Immature natural killer cell (primary cell): ENCODE measurements around the gene TRPC5OS. TPM values are rescaled to one million over a fixed set of nuclear protein-coding genes. Genes with fewer than 3 reads are reported as not detected.

Experiments
- DNase-seq, 3 donors: peaks; one replicate each; pipeline ENCODE4 v3.0.0; 2022; ENCODE audit warnings: mixed read lengths in 1 of 3
- H3K27ac Mint-ChIP-seq, 6 donors: one replicate each; pipeline ENCODE4 v1.8.0; 2020; ENCODE audit warnings: mixed read lengths in 6 of 6, mild to moderate bottlenecking in 5 of 6, inconsistent platforms in 4 of 6, moderate library complexity in 3 of 6
- H3K27me3 Mint-ChIP-seq, 3 donors: one replicate each; pipeline ENCODE4 v1.8.0; 2020 to 2021; ENCODE audit warnings: low read depth in 3 of 3, mild to moderate bottlenecking in 3 of 3, mixed read lengths in 3 of 3, moderate library complexity in 3 of 3, inconsistent platforms in 1 of 3
- H3K36me3 Mint-ChIP-seq, 3 donors: one replicate each; pipeline ENCODE4 v1.8.0; 2020; ENCODE audit warnings: mixed read lengths in 3 of 3, inconsistent platforms in 2 of 3, mild to moderate bottlenecking in 2 of 3
- H3K4me1 Mint-ChIP-seq, 2 donors: one replicate each; pipeline ENCODE4 v1.8.0; 2020; ENCODE audit warnings: inconsistent platforms in 2 of 2, mild to moderate bottlenecking in 2 of 2, mixed read lengths in 2 of 2, moderate library complexity in 1 of 2
- H3K4me3 Mint-ChIP-seq, 5 donors: one replicate each; pipeline ENCODE4 v1.8.0; 2020; ENCODE audit warnings: mild to moderate bottlenecking in 5 of 5, mixed read lengths in 5 of 5, inconsistent platforms in 3 of 5, moderate library complexity in 3 of 5
- H3K9me3 Mint-ChIP-seq, 6 donors: one replicate each; pipeline ENCODE4 v1.8.0; 2020; ENCODE audit warnings: mild to moderate bottlenecking in 6 of 6, mixed read lengths in 6 of 6, inconsistent platforms in 4 of 6, moderate library complexity in 3 of 6
- polyA plus RNA-seq, 3 donors: library from polyadenylated mRNA; unstranded; fragments of 300-500 nt; fragmentation: Illumina TruSeq; gene quantifications; one replicate each; pipeline ENCODE4 v1.2.3, GENCODE V29; 2021

The TRPC5OS gene
- polyA plus RNA-seq, 3 donors from 2014 or later = not detected

GRCh38 chrX:111869639-111870034 lies 6.3 kb upstream of the TRPC5OS start:
- no peaks in the 10 kb centered on the region for H3K4me1 Mint-ChIP-seq
- peaks cover 0 to 2% (median 0%) of the 10 kb centered on the region in 6 donors for H3K9me3 Mint-ChIP-seq
- DNase-seq = peak; percentile 2 to 4 (median 3)
- H3K36me3 Mint-ChIP-seq = no peaks in the 10 kb centered on the region
- H3K27me3 Mint-ChIP-seq = peaks cover 0 to 9% (median 1%) of the 10 kb centered on the region in 3 donors
- H3K4me3 Mint-ChIP-seq = no peak overlapping the region
- no peak overlapping the region for H3K27ac Mint-ChIP-seq

- no peak for DNase-seq
- Mint-ChIP-seq H3K27me3 (peaks cover 0 to 10% (median 7%) of the 10 kb centered on the region in 3 donors), H3K4me3 (no peak overlapping the region), H3K36me3 (no peaks in the 10 kb centered on the region), H3K27ac (no peak overlapping the region), H3K4me1 (no peaks in the 10 kb centered on the region), H3K9me3 (no peaks in the 10 kb centered on the region)
Measured at GRCh38 chrX:111874241-111874640, 1.7 kb upstream of the TRPC5OS start.

GRCh38 chrX:111876646-111877045 lies 665 bp downstream of the TRPC5OS start:
- Mint-ChIP-seq H3K4me3 (no peak overlapping the region), H3K27ac (no peak overlapping the region), H3K36me3 (no peaks in the 10 kb centered on the region), H3K4me1 (no peaks in the 10 kb centered on the region), H3K9me3 (no peaks in the 10 kb centered on the region), H3K27me3 (peaks cover 0 to 8% (median 7%) of the 10 kb centered on the region in 3 donors)
- DNase-seq = no peak

- Mint-ChIP-seq H3K9me3 (no peaks in the 10 kb centered on the region), H3K36me3 (no peaks in the 10 kb centered on the region), H3K27me3 (peaks cover 0 to 8% (median 6%) of the 10 kb centered on the region in 3 donors), H3K4me1 (no peaks in the 10 kb centered on the region), H3K4me3 (no peak overlapping the region), H3K27ac (no peak overlapping the region)
- DNase-seq = no peak
Measured at GRCh38 chrX:111877681-111878080, 1.7 kb downstream of the TRPC5OS start.

- Mint-ChIP-seq H3K27ac (no peak overlapping the region), H3K36me3 (no peaks in the 10 kb centered on the region), H3K4me3 (no peak overlapping the region), H3K4me1 (no peaks in the 10 kb centered on the region), H3K9me3 (no peaks in the 10 kb centered on the region), H3K27me3 (peaks cover 0 to 6% (median 3%) of the 10 kb centered on the region in 3 donors)
- DNase-seq = no peak
Measured at GRCh38 chrX:111880735-111881134, 4.8 kb downstream of the TRPC5OS start.

- no peak overlapping the region for H3K4me3 Mint-ChIP-seq
- H3K36me3 Mint-ChIP-seq = no peaks in the 10 kb centered on the region
- H3K27ac Mint-ChIP-seq = no peak overlapping the region
- H3K4me1 Mint-ChIP-seq = no peaks in the 10 kb centered on the region
- no peaks in the 10 kb centered on the region for H3K9me3 Mint-ChIP-seq
- peaks cover 0 to 4% (median 0%) of the 10 kb centered on the region in 3 donors for H3K27me3 Mint-ChIP-seq
- no peak for DNase-seq
Measured at GRCh38 chrX:111881715-111882114, 5.7 kb downstream of the TRPC5OS start.

GRCh38 chrX:111886678-111887077 lies 10.7 kb downstream of the TRPC5OS start:
- no peak overlapping the region for H3K27ac Mint-ChIP-seq
- no peaks in the 10 kb centered on the region for H3K4me1 Mint-ChIP-seq
- no peaks in the 10 kb centered on the region for H3K9me3 Mint-ChIP-seq
- H3K27me3 Mint-ChIP-seq = peaks cover 0 to 2% (median 0%) of the 10 kb centered on the region in 3 donors
- H3K4me3 Mint-ChIP-seq = no peak overlapping the region
- DNase-seq = no peak
- no peaks in the 10 kb centered on the region for H3K36me3 Mint-ChIP-seq

GRCh38 chrX:111888600-111888999 lies 12.6 kb downstream of the TRPC5OS start:
- Mint-ChIP-seq H3K9me3 (no peaks in the 10 kb centered on the region), H3K4me1 (no peaks in the 10 kb centered on the region), H3K4me3 (no peak overlapping the region), H3K27ac (no peak overlapping the region), H3K36me3 (no peaks in the 10 kb centered on the region), H3K27me3 (peaks cover 0 to 2% (median 0%) of the 10 kb centered on the region in 3 donors)
- no peak for DNase-seq

- Mint-ChIP-seq H3K36me3 (no peaks in the 10 kb centered on the region), H3K27ac (no peak overlapping the region)
Measured at GRCh38 chrX:111892375-111892774, 16.4 kb downstream of the TRPC5OS start.

GRCh38 chrX:111896148-111896547 lies 20.2 kb downstream of the TRPC5OS start:
- DNase-seq = no peak
- Mint-ChIP-seq H3K27me3 (peaks cover 1 to 3% (median 2%) of the 10 kb centered on the region in 3 donors), H3K9me3 (peaks cover 0 to 2% (median 0%) of the 10 kb centered on the region in 6 donors), H3K4me3 (no peak overlapping the region), H3K36me3 (no peaks in the 10 kb centered on the region), H3K4me1 (no peaks in the 10 kb centered on the region), H3K27ac (no peak overlapping the region)

More at GRCh38 chrX:111892375-111892774, 16.4 kb downstream of the TRPC5OS start:
- no peak for DNase-seq
- no peaks in the 10 kb centered on the region for H3K4me1 Mint-ChIP-seq
- peaks cover 0 to 3% (median 2%) of the 10 kb centered on the region in 3 donors for H3K27me3 Mint-ChIP-seq
- H3K9me3 Mint-ChIP-seq = no peaks in the 10 kb centered on the region
- H3K4me3 Mint-ChIP-seq = no peak overlapping the region

- no peaks in the 10 kb centered on the region for H3K4me1 Mint-ChIP-seq
- DNase-seq = no peak
- peaks cover 1 to 8% (median 6%) of the 10 kb centered on the region in 3 donors for H3K27me3 Mint-ChIP-seq
- H3K27ac Mint-ChIP-seq = no peak overlapping the region
- no peak overlapping the region for H3K4me3 Mint-ChIP-seq
- H3K36me3 Mint-ChIP-seq = no peaks in the 10 kb centered on the region
- H3K9me3 Mint-ChIP-seq = peaks cover 0 to 3% (median under 1%) of the 10 kb centered on the region in 6 donors
Measured at GRCh38 chrX:111914398-111915090, 38.6 kb downstream of the TRPC5OS start.

- H3K27me3 Mint-ChIP-seq = peaks cover 0 to 5% (median 5%) of the 10 kb centered on the region in 3 donors
Measured at GRCh38 chrX:111917591-111917990, 41.6 kb downstream of the TRPC5OS start.

GRCh38 chrX:111928456-111928855 lies 52.5 kb downstream of the TRPC5OS start:
- no peak for DNase-seq
- Mint-ChIP-seq H3K4me1 (no peaks in the 10 kb centered on the region), H3K36me3 (no peaks in the 10 kb centered on the region), H3K27ac (no peak overlapping the region), H3K27me3 (peaks cover 2 to 5% (median 2%) of the 10 kb centered on the region in 3 donors), H3K4me3 (no peak overlapping the region), H3K9me3 (no peaks in the 10 kb centered on the region)

More at GRCh38 chrX:111917591-111917990, 41.6 kb downstream of the TRPC5OS start:
- H3K36me3 Mint-ChIP-seq = no peaks in the 10 kb centered on the region
- no peak overlapping the region for H3K27ac Mint-ChIP-seq
- DNase-seq = no peak
- peaks cover 0 to 3% (median under 1%) of the 10 kb centered on the region in 6 donors for H3K9me3 Mint-ChIP-seq
- no peaks in the 10 kb centered on the region for H3K4me1 Mint-ChIP-seq
- H3K4me3 Mint-ChIP-seq = no peak overlapping the region
